Measurements from ENCODE around the gene ENTPD2.

The ENTPD2 gene

GRCh38 chr9:137017791-137018497, 35.9 kb downstream of the ENTPD2 start:
- no peak for TF ChIP-seq CTCF (conservative IDR thresholded peaks at IDR 0.05)
- no peak for TF ChIP-seq ZFX (IDR thresholded peaks at IDR 0.05)
- no peak overlapping the region for H3K27ac ChIP-seq

GRCh38 chr9:137017071-137017470, 36.8 kb downstream of the ENTPD2 start:
- H3K27ac ChIP-seq, result no peak overlapping the region
- TF ChIP-seq ZFX (IDR thresholded peaks at IDR 0.05) (no peak), CTCF (conservative IDR thresholded peaks at IDR 0.05) (no peak)

- TF ChIP-seq ZFX (IDR thresholded peaks at IDR 0.05), result no peak
- no peak for TF ChIP-seq CTCF (conservative IDR thresholded peaks at IDR 0.05)
- H3K27ac ChIP-seq, result no peak overlapping the region
Observed at GRCh38 chr9:137016436-137016835, 37.4 kb downstream of the ENTPD2 start.

- TF ChIP-seq CTCF (conservative IDR thresholded peaks at IDR 0.05), result no peak
- no peak for TF ChIP-seq ZFX (IDR thresholded peaks at IDR 0.05)
- H3K27ac ChIP-seq, result no peak overlapping the region
Observed at GRCh38 chr9:137015976-137016375, 37.9 kb downstream of the ENTPD2 start.

- no peak for TF ChIP-seq ZFX (IDR thresholded peaks at IDR 0.05)
- no peak for TF ChIP-seq CTCF (conservative IDR thresholded peaks at IDR 0.05)
- H3K27ac ChIP-seq, result no peak overlapping the region
Observed at GRCh38 chr9:137015540-137015930, 38.3 kb downstream of the ENTPD2 start.

- no peak overlapping the region for H3K27ac ChIP-seq
- TF ChIP-seq ZFX (IDR thresholded peaks at IDR 0.05), result no peak
- TF ChIP-seq CTCF (conservative IDR thresholded peaks at IDR 0.05), result no peak
Observed at GRCh38 chr9:137014776-137015539, 38.9 kb downstream of the ENTPD2 start.

GRCh38 chr9:137014166-137014565, 39.7 kb downstream of the ENTPD2 start:
- TF ChIP-seq ZFX (IDR thresholded peaks at IDR 0.05) (no peak), CTCF (conservative IDR thresholded peaks at IDR 0.05) (no peak)

More at GRCh38 chr9:137014166-137014565, 39.7 kb downstream of the ENTPD2 start:
- no peak overlapping the region for H3K27ac ChIP-seq
